Trophoblast cell (in vitro differentiated cells and primary cell): ENCODE results near the gene CHD6.
A peak's percentile ranks its signal among the peaks of the same experiment; 100 is the strongest.

Experiments
- DNase-seq, 2 donors: peaks; one replicate each; pipeline ENCODE4 v3.0.0-alpha.2; 2016
- H2AFZ ChIP-seq: 2 replicates; pipeline ENCODE4 v1.6.1; 2013; ENCODE audit warnings: low read length, moderate library complexity, mild to moderate bottlenecking; ENCODE audit not compliant: insufficient read depth, poor library complexity
- H2AK5ac ChIP-seq: 2 replicates; pipeline ENCODE4 v1.6.1; 2013; ENCODE audit warnings: mild to moderate bottlenecking, low read length
- H2BK120ac ChIP-seq: 2 replicates; pipeline ENCODE4 v1.6.1; 2013; ENCODE audit warnings: low read length, mild to moderate bottlenecking, moderate library complexity; ENCODE audit not compliant: insufficient read depth, poor library complexity
- H2BK12ac ChIP-seq: 2 replicates; pipeline ENCODE4 v1.6.1; 2013; ENCODE audit warnings: mild to moderate bottlenecking, low read length, moderate library complexity
- H2BK5ac ChIP-seq: 2 replicates; pipeline ENCODE4 v1.6.1; 2013; ENCODE audit warnings: low read length, low read depth, moderate library complexity, mild to moderate bottlenecking; ENCODE audit not compliant: poor library complexity
- H3K14ac ChIP-seq: 2 replicates; pipeline ENCODE4 v1.6.1; 2013; ENCODE audit warnings: mild to moderate bottlenecking, low read length
- H3K18ac ChIP-seq: 2 replicates; pipeline ENCODE4 v1.6.1; 2013; ENCODE audit warnings: mild to moderate bottlenecking, low read length
- H3K23ac ChIP-seq: 2 replicates; pipeline ENCODE4 v1.6.1; 2013; ENCODE audit warnings: low read length
- H3K27ac ChIP-seq: 2 replicates; pipeline ENCODE4 v1.5.1; 2013; ENCODE audit warnings: low read depth, mild to moderate bottlenecking, inconsistent platforms, low read length, moderate library complexity
- H3K27me3 ChIP-seq: 2 replicates; pipeline ENCODE4 v1.6.1; 2013; ENCODE audit warnings: inconsistent platforms, mild to moderate bottlenecking, low read length, moderate library complexity; ENCODE audit not compliant: insufficient read depth
- H3K36me3 ChIP-seq, 2 experiments: 1 replicate in 1 of 2; 2 replicates in 1 of 2; pipeline ENCODE4 v1.6.1; 2013; ENCODE audit warnings: low read length in 2 of 2, mild to moderate bottlenecking in 2 of 2, moderate library complexity in 1 of 2; ENCODE audit not compliant: insufficient read depth in 2 of 2, control insufficient read depth in 1 of 2
- H3K4ac ChIP-seq: 2 replicates; pipeline ENCODE4 v1.6.1; 2013; ENCODE audit warnings: low read depth, mild to moderate bottlenecking, low read length, moderate library complexity
- H3K4me1 ChIP-seq, 2 experiments: 1 replicate in 1 of 2; 2 replicates in 1 of 2; pipeline ENCODE4 v1.6.1; 2013; ENCODE audit warnings: low read length in 2 of 2, mild to moderate bottlenecking in 2 of 2, moderate library complexity in 1 of 2; ENCODE audit not compliant: insufficient read depth in 2 of 2, control insufficient read depth in 1 of 2
- H3K4me2 ChIP-seq: 2 replicates; pipeline ENCODE4 v1.6.1; 2013; ENCODE audit warnings: inconsistent platforms, mild to moderate bottlenecking, low read length, moderate library complexity
- H3K4me3 ChIP-seq: 2 replicates; pipeline ENCODE4 v1.5.1; 2013; ENCODE audit warnings: mild to moderate bottlenecking, low read depth, low read length, inconsistent platforms
- H3K79me1 ChIP-seq: one replicate; pipeline ENCODE4 v1.6.1; 2013; ENCODE audit warnings: low read length
- H3K79me2 ChIP-seq: 2 replicates; pipeline ENCODE4 v1.6.1; 2013; ENCODE audit warnings: low read length, mild to moderate bottlenecking; ENCODE audit not compliant: control insufficient read depth, insufficient read depth, poor library complexity
- H3K9ac ChIP-seq: 2 replicates; pipeline ENCODE4 v1.6.1; 2013; ENCODE audit warnings: mild to moderate bottlenecking, low read length
- H3K9me3 ChIP-seq: 2 replicates; pipeline ENCODE4 v1.6.1; 2013; ENCODE audit warnings: low read depth, mild to moderate bottlenecking, control low read depth, inconsistent platforms, low read length; ENCODE audit not compliant: insufficient read depth
- H4K12ac ChIP-seq: 2 replicates; pipeline ENCODE4 v1.6.1; 2013; ENCODE audit warnings: low read depth, mild to moderate bottlenecking, low read length, moderate library complexity
- H4K8ac ChIP-seq: 2 replicates; pipeline ENCODE4 v1.6.1; 2013; ENCODE audit warnings: low read depth, mild to moderate bottlenecking, low read length, moderate library complexity
- H4K91ac ChIP-seq: one replicate; pipeline ENCODE4 v1.6.1; 2013; ENCODE audit warnings: low read depth, mild to moderate bottlenecking, low read length, moderate library complexity
- WGBS: extraction: QIAGEN DNeasy Blood & Tissue Kit; methylation state at CpG from one replicate; pipeline ENCODE4 v1.1.7; 2013; ENCODE audit warnings: missing lambda C conversion rate; ENCODE audit not compliant: insufficient read length, insufficient coverage; ENCODE audit errors: extremely low coverage; 5-methylcytosine and 5-hydroxymethylcytosine counted together

The CHD6 gene

DNA sequence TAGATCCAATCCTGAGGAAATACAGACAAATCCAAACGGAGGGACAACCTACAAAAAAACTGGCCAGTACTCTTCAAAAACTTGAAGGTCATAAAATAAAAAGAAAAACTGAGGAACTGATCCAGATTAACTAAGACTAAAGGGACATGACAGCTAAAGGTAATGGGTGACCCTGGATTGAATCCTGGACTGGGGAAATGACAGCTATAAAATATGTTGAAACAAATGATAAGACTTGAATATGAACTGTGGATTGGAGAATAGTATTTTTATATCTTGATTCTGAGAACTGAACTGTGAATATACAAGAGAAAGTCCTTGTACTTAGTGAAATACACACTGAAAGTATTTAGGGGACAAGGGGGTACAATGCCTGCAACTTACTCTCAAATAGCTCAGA is 154.6 kb downstream of the CHD6 start:
- Histone ChIP-seq H3K27me3 (no peaks in the 10 kb centered on the region), H3K4me1 (no peaks in the 10 kb centered on the region), H3K4me2 (no peak overlapping the region), H4K12ac (no peak overlapping the region), H3K79me1 (no peaks in the 10 kb centered on the region), H3K9me3 (peaks cover 4% of the 10 kb centered on the region), H3K36me3 (peaks cover 7 to 13% of the 10 kb centered on the region in 2 experiments), H2AK5ac (no peak overlapping the region), H3K9ac (no peak overlapping the region), H3K14ac (no peak overlapping the region), H4K8ac (no peak overlapping the region), H3K18ac (no peak overlapping the region), H3K4ac (no peak overlapping the region), H2BK120ac (no peak overlapping the region), H3K4me3 (no peak overlapping the region), H3K79me2 (no peaks in the 10 kb centered on the region), H3K27ac (no peak overlapping the region), H2BK12ac (no peak overlapping the region), H2AFZ (no peak overlapping the region), H2BK5ac (no peak overlapping the region), H4K91ac (no peak overlapping the region), H3K23ac (no peak overlapping the region)
- WGBS = no CpG with 5 or more reads among the region's 1 CpG
- DNase-seq = no peak

DNA sequence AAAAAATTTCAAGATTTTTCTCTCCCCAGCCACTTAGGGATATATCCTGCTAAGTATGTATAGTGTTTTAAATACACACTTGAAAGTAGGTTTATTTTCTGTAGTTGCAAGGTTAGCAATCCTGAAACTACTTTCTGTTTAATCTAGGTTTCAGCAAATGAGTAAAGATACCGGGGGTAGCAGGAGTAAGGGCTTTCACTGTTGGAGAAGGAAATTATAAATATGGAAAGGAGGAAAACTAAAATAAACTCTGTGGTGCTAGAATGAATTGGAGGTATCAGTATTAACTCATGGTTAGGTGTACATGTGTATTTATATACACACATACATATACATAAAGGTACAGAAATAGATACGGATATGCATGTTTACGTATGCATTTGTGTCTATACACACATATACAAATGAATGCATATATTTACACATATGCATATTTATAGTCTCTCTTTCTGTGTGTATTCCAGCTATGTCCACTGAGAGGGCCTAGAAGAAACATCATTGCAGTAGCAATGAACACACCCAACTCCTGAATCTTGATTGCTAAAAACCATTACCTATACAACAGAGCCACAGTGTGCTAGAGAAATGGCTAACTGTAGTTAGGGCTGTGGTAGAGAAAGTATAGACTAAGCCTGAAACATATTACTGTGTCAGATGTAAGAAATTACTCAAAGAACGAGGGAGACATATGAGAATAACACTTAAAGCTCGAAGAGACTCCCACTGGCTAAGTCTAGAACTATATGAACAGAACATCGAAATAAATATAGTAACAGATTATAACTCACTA is 155.6 kb downstream of the CHD6 start:
- no CpG with 5 or more reads among the region's 6 CpGs for WGBS

GRCh38 chr20:41458761-41459160 is 159.4 kb downstream of the CHD6 start:
- peak overlapping the region; percentile 54 for H2BK12ac ChIP-seq
- no peak overlapping the region for H3K9ac ChIP-seq
- H2BK5ac ChIP-seq = no peak overlapping the region
- no peak overlapping the region for H3K27ac ChIP-seq
- no peak overlapping the region for H2AFZ ChIP-seq
- DNase-seq = no peak
- no peak overlapping the region for H3K4me2 ChIP-seq
- no peaks in the 10 kb centered on the region for H3K4me1 ChIP-seq
- H3K4ac ChIP-seq = no peak overlapping the region
- peaks cover 4% of the 10 kb centered on the region for H3K9me3 ChIP-seq
- no peaks in the 10 kb centered on the region for H3K79me2 ChIP-seq
- H4K12ac ChIP-seq = no peak overlapping the region
- no peak overlapping the region for H4K8ac ChIP-seq
- no peak overlapping the region for H2AK5ac ChIP-seq
- no peak overlapping the region for H3K4me3 ChIP-seq
- H3K23ac ChIP-seq = no peak overlapping the region
- no peak overlapping the region for H3K18ac ChIP-seq
- H3K14ac ChIP-seq = no peak overlapping the region
- peaks cover 13 to 23% of the 10 kb centered on the region in 2 experiments for H3K36me3 ChIP-seq
- H2BK120ac ChIP-seq = no peak overlapping the region
- no peak overlapping the region for H4K91ac ChIP-seq
- H3K79me1 ChIP-seq = no peaks in the 10 kb centered on the region
- WGBS = no CpG with 5 or more reads among the region's 2 CpGs
- no peaks in the 10 kb centered on the region for H3K27me3 ChIP-seq

More for the DNA sequence above, 155.6 kb downstream of the CHD6 start:
- no peak overlapping the region for H2BK5ac ChIP-seq
- no peak overlapping the region for H3K4ac ChIP-seq
- no peak overlapping the region for H2AK5ac ChIP-seq
- no peak overlapping the region for H3K4me3 ChIP-seq
- peaks cover 7 to 12% of the 10 kb centered on the region in 2 experiments for H3K36me3 ChIP-seq
- H4K8ac ChIP-seq = no peak overlapping the region
- no peaks in the 10 kb centered on the region for H3K4me1 ChIP-seq
- no peak overlapping the region for H3K4me2 ChIP-seq
- H3K18ac ChIP-seq = no peak overlapping the region
- no peak overlapping the region for H2BK12ac ChIP-seq
- no peak overlapping the region for H4K91ac ChIP-seq
- no peak overlapping the region for H3K9ac ChIP-seq
- no peak overlapping the region for H3K23ac ChIP-seq
- H3K79me1 ChIP-seq = no peaks in the 10 kb centered on the region
- H3K27ac ChIP-seq = no peak overlapping the region
- no peak overlapping the region for H3K14ac ChIP-seq
- peaks cover 4% of the 10 kb centered on the region for H3K9me3 ChIP-seq
- H2AFZ ChIP-seq = no peak overlapping the region
- H4K12ac ChIP-seq = no peak overlapping the region
- no peaks in the 10 kb centered on the region for H3K27me3 ChIP-seq
- DNase-seq = no peak
- H2BK120ac ChIP-seq = no peak overlapping the region
- no peaks in the 10 kb centered on the region for H3K79me2 ChIP-seq

DNA sequence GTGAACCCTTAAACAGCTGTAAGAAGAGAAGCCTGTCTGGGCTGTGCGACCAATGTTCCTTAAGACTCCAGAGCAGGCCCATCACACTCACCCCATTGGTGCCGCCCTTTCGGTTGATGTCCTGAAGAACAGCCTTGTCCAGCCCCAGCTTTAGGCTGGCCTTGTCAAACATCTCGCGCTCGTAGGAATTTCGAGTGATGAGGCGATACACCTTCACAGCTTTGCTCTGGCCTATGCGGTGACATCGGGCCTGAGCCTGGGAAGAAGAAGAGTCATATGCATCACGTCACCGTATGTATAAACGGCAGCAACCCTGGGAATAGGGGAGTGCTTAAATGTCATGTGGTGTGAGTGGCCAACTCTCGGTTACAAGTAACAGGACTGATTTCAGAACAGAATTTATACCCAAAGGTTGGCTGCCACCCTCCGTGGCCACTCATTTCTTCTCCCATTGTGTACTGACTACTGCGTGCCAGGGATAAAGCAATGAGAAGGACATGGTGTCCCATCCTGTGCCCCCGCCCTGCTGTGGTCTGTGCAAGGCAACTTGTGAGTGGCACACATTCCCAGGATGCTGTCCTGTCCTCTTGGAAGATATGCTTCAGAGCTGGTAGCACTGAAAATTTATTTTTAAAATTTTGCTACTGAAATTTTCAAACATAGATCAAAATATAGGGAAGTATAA is 160.9 kb downstream of the CHD6 start:
- H3K36me3 ChIP-seq = peaks cover 23 to 37% of the 10 kb centered on the region in 2 experiments
- H2BK12ac ChIP-seq = no peak overlapping the region
- H3K79me1 ChIP-seq = no peaks in the 10 kb centered on the region
- H3K23ac ChIP-seq = no peak overlapping the region
- H3K4me2 ChIP-seq = no peak overlapping the region
- H2BK5ac ChIP-seq = no peak overlapping the region
- no peak overlapping the region for H4K91ac ChIP-seq
- no peak overlapping the region for H3K9ac ChIP-seq
- H3K27me3 ChIP-seq = no peaks in the 10 kb centered on the region
- H3K9me3 ChIP-seq = peaks cover 4% of the 10 kb centered on the region
- H2AFZ ChIP-seq = no peak overlapping the region
- no CpG with 5 or more reads among the region's 17 CpGs for WGBS
- no peak overlapping the region for H3K27ac ChIP-seq
- no peak overlapping the region for H4K8ac ChIP-seq
- H4K12ac ChIP-seq = no peak overlapping the region
- no peak overlapping the region for H2BK120ac ChIP-seq
- no peak overlapping the region for H3K14ac ChIP-seq
- DNase-seq = no peak
- H3K4me1 ChIP-seq = no peaks in the 10 kb centered on the region
- H3K79me2 ChIP-seq = no peaks in the 10 kb centered on the region
- H3K4me3 ChIP-seq = no peak overlapping the region
- no peak overlapping the region for H3K18ac ChIP-seq
- H2AK5ac ChIP-seq = no peak overlapping the region
- no peak overlapping the region for H3K4ac ChIP-seq
